Measurements from ENCODE around the gene PAM.

DNA sequence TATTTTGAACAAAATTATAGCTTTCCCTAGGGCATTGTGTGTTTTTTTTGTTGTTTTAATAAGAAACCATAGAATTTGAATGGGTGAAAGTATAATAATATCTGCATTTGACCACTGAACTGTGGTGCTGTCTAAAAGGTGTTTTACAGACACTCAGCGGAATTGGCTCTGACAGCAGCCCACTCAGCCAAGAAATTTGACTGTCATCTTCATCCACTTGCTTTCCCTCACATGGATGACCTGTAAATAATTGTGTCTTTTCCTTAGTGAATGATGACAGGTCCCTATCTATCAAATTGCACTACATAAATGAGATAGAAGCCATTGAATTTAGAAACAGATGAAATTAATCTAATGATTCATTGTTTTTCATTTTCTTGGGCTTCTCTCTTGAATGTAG, 150.0 kb downstream of the PAM start:
- TF ChIP-seq, protein P1, sequence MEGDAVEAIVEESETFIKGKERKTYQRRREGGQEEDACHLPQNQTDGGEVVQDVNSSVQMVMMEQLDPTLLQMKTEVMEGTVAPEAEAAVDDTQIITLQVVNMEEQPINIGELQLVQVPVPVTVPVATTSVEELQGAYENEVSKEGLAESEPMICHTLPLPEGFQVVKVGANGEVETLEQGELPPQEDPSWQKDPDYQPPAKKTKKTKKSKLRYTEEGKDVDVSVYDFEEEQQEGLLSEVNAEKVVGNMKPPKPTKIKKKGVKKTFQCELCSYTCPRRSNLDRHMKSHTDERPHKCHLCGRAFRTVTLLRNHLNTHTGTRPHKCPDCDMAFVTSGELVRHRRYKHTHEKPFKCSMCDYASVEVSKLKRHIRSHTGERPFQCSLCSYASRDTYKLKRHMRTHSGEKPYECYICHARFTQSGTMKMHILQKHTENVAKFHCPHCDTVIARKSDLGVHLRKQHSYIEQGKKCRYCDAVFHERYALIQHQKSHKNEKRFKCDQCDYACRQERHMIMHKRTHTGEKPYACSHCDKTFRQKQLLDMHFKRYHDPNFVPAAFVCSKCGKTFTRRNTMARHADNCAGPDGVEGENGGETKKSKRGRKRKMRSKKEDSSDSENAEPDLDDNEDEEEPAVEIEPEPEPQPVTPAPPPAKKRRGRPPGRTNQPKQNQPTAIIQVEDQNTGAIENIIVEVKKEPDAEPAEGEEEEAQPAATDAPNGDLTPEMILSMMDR (IDR thresholded peaks at IDR 0.05): no peak
- no peak for TF ChIP-seq POLR2AphosphoS5 (IDR thresholded peaks at IDR 0.05)

Measured in breast epithelium (tissue), 3 donors.